K562 treated with DMSO at 1 percent for 24 hours (cell line): Measurements from ENCODE around the gene WDR88. TPM values are rescaled to one million over a fixed set of nuclear protein-coding genes. Genes with fewer than 3 reads are reported as not detected.

ENCODE experiments used
- total RNA-seq: library from RNA; unstranded; fragments of 300-600 nt; gene quantifications from 2 replicates; pipeline ENCODE4 v1.2.3, GENCODE V29; 2022; ENCODE audit warnings: low read depth; ENCODE audit not compliant: insufficient read depth

WDR88 gene
- 0.49 TPM in 1 of 2 replicates, not detected in the other for total RNA-seq

GRCh38 chr19:33132021-33132420 lies at the start of gene WDR88:
TSS of gene WDR88 (plus strand) at chr19:33132114. CDS start at chr19:33132170, 56 bp downstream.

GRCh38 chr19:33193865-33194362 lies 62.0 kb downstream of the WDR88 start, which contains the start of gene LRP3:
TSS of gene LRP3 (plus strand) at chr19:33194330. CDS start at chr19:33194786, 456 bp downstream.

Other genes starting within 250 kb of the WDR88 start
- 12.1 and 14.4 TPM in 2 replicates for gene CEP89, start 160.2 kb upstream of the WDR88 start, total RNA-seq
- 7.7 and 12.1 TPM in 2 replicates for gene FAAP24, start 159.9 kb upstream of the WDR88 start, total RNA-seq
- gene RHPN2, start 67.2 kb upstream of the WDR88 start, total RNA-seq = 6.0 and 7.2 TPM in 2 replicates
- gene GPATCH1, start 50.9 kb upstream of the WDR88 start, total RNA-seq = 5.1 and 6.7 TPM in 2 replicates
- gene LRP3, start 62.2 kb downstream of the WDR88 start, total RNA-seq = not detected in 2 replicates
- gene SLC7A10, start 93.7 kb downstream of the WDR88 start, total RNA-seq = not detected in 2 replicates
- gene CEBPA, start 170.4 kb downstream of the WDR88 start, total RNA-seq = 2.0 and 3.5 TPM in 2 replicates
- gene CEBPG, start 241.6 kb downstream of the WDR88 start, total RNA-seq = 37.0 and 40.8 TPM in 2 replicates